22Rv1 (cell line): ENCODE data around the gene SART3.

Source experiments
- ZFX ChIP-seq: fragments of 450-650 bp; IDR thresholded peaks from 2 replicates; pipeline ENCODE4 v1.6.1; 2017; ENCODE audit warnings: antibody characterized with exemption, borderline replicate concordance
- TF ChIP-seq, protein P1 (sequence below): fragments of 450-650 bp; IDR thresholded peaks from 2 replicates; pipeline ENCODE4 v1.5.1; 2017; ENCODE audit warnings: mild to moderate bottlenecking

- TF ChIP-seq, protein P1, sequence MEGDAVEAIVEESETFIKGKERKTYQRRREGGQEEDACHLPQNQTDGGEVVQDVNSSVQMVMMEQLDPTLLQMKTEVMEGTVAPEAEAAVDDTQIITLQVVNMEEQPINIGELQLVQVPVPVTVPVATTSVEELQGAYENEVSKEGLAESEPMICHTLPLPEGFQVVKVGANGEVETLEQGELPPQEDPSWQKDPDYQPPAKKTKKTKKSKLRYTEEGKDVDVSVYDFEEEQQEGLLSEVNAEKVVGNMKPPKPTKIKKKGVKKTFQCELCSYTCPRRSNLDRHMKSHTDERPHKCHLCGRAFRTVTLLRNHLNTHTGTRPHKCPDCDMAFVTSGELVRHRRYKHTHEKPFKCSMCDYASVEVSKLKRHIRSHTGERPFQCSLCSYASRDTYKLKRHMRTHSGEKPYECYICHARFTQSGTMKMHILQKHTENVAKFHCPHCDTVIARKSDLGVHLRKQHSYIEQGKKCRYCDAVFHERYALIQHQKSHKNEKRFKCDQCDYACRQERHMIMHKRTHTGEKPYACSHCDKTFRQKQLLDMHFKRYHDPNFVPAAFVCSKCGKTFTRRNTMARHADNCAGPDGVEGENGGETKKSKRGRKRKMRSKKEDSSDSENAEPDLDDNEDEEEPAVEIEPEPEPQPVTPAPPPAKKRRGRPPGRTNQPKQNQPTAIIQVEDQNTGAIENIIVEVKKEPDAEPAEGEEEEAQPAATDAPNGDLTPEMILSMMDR, result no peak
- TF ChIP-seq ZFX, result no peak
Observed at GRCh38 chr12:108564724-108565123, 3.8 kb upstream of the SART3 start.
